GM23338 (cell line): Measurements from ENCODE around the gene NRP2.

ENCODE experiments used
- CREB1 ChIP-seq: fragments of 250-450 bp; sonication (Bioruptor Pico); IDR thresholded peaks from 2 replicates; pipeline ENCODE4 v1.5.0; 2020; ENCODE audit warnings: low read depth, mild to moderate bottlenecking, moderate library complexity
- EZH2 ChIP-seq: fragments of 200-600 bp; sonication (generic); IDR thresholded peaks from one replicate; pipeline ENCODE4 v1.8.0; 2017; ENCODE audit warnings: antibody characterized with exemption, mild to moderate bottlenecking, low read depth; ENCODE audit not compliant: unreplicated experiment
- EZH2phosphoT487 ChIP-seq: fragments of 200-600 bp; sonication (generic); IDR thresholded peaks from one replicate; pipeline ENCODE4 v1.8.1; 2018; ENCODE audit warnings: antibody characterized with exemption; ENCODE audit not compliant: unreplicated experiment
- JUNB ChIP-seq: IDR thresholded peaks from one replicate; pipeline ENCODE4 v1.6.1; 2016; ENCODE audit warnings: antibody characterized with exemption; ENCODE audit not compliant: unreplicated experiment
- POLR2AphosphoS5 ChIP-seq: IDR thresholded peaks from 2 replicates; pipeline ENCODE4 v1.6.1; 2016; ENCODE audit warnings: antibody characterized with exemption, low read depth
- STAT1 ChIP-seq: IDR thresholded peaks from one replicate; pipeline ENCODE4 v1.6.1; 2016; ENCODE audit warnings: antibody characterized with exemption; ENCODE audit not compliant: unreplicated experiment
- ZNF331 ChIP-seq: fragments of 250-450 bp; sonication (Bioruptor Pico); IDR thresholded peaks from 2 replicates; pipeline ENCODE4 v1.5.0; 2020; ENCODE audit warnings: low read depth, mild to moderate bottlenecking, moderate library complexity
- TF ChIP-seq, protein P1 (sequence below), 2 experiments: fragments of 200-600 bp in 1 of 2; sonication (generic) in 1 of 2; conservative IDR thresholded peaks; 2 replicates each; pipeline versions ENCODE4 v1.5.1 to v1.6.1; 2016 to 2017; ENCODE audit warnings: antibody characterized with exemption in 2 of 2, low read depth in 2 of 2, mild to moderate bottlenecking in 2 of 2, moderate library complexity in 1 of 2
- TF ChIP-seq, protein P2 (sequence below): IDR thresholded peaks from one replicate; pipeline ENCODE4 v1.6.1; 2018; ENCODE audit warnings: antibody characterized with exemption; ENCODE audit not compliant: unreplicated experiment
- TF ChIP-seq, protein P3 (sequence below): IDR thresholded peaks from 2 replicates; pipeline ENCODE4 v1.6.1; 2016; ENCODE audit warnings: antibody characterized with exemption

DNA sequence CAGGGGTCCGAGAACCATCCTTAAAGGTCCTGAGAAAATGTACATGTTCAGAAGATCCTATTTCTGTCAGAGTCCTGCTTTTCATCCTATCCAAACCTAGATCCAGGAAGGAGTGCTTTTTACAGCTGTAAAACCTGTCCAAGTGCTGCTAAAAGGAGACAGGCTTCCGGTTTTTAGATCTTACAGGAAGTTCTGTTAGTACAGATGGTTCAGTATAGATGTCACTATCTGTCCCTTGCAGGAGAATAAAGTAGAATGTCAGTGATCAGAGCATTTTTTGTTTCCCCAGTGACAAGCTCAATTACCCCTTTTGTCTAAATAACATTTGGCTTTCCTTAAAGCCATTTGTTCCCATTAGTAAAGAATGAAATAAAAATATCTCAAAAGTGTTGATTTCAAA is 98.3 kb downstream of the NRP2 start:
- TF ChIP-seq, protein P1, sequence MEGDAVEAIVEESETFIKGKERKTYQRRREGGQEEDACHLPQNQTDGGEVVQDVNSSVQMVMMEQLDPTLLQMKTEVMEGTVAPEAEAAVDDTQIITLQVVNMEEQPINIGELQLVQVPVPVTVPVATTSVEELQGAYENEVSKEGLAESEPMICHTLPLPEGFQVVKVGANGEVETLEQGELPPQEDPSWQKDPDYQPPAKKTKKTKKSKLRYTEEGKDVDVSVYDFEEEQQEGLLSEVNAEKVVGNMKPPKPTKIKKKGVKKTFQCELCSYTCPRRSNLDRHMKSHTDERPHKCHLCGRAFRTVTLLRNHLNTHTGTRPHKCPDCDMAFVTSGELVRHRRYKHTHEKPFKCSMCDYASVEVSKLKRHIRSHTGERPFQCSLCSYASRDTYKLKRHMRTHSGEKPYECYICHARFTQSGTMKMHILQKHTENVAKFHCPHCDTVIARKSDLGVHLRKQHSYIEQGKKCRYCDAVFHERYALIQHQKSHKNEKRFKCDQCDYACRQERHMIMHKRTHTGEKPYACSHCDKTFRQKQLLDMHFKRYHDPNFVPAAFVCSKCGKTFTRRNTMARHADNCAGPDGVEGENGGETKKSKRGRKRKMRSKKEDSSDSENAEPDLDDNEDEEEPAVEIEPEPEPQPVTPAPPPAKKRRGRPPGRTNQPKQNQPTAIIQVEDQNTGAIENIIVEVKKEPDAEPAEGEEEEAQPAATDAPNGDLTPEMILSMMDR (conservative IDR thresholded peaks at IDR 0.05; ENCODE audit: low read depth in 2 of 2), result no peak
- TF ChIP-seq POLR2AphosphoS5 (no peak), JUNB (no peak), STAT1 (no peak), ZNF331 (CRISPR knock-in tag) (no peak), EZH2phosphoT487 (no peak), CREB1 (CRISPR knock-in tag) (no peak), EZH2 (no peak)
- TF ChIP-seq, protein P2, sequence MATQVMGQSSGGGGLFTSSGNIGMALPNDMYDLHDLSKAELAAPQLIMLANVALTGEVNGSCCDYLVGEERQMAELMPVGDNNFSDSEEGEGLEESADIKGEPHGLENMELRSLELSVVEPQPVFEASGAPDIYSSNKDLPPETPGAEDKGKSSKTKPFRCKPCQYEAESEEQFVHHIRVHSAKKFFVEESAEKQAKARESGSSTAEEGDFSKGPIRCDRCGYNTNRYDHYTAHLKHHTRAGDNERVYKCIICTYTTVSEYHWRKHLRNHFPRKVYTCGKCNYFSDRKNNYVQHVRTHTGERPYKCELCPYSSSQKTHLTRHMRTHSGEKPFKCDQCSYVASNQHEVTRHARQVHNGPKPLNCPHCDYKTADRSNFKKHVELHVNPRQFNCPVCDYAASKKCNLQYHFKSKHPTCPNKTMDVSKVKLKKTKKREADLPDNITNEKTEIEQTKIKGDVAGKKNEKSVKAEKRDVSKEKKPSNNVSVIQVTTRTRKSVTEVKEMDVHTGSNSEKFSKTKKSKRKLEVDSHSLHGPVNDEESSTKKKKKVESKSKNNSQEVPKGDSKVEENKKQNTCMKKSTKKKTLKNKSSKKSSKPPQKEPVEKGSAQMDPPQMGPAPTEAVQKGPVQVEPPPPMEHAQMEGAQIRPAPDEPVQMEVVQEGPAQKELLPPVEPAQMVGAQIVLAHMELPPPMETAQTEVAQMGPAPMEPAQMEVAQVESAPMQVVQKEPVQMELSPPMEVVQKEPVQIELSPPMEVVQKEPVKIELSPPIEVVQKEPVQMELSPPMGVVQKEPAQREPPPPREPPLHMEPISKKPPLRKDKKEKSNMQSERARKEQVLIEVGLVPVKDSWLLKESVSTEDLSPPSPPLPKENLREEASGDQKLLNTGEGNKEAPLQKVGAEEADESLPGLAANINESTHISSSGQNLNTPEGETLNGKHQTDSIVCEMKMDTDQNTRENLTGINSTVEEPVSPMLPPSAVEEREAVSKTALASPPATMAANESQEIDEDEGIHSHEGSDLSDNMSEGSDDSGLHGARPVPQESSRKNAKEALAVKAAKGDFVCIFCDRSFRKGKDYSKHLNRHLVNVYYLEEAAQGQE, result no peak
- TF ChIP-seq, protein P3, sequence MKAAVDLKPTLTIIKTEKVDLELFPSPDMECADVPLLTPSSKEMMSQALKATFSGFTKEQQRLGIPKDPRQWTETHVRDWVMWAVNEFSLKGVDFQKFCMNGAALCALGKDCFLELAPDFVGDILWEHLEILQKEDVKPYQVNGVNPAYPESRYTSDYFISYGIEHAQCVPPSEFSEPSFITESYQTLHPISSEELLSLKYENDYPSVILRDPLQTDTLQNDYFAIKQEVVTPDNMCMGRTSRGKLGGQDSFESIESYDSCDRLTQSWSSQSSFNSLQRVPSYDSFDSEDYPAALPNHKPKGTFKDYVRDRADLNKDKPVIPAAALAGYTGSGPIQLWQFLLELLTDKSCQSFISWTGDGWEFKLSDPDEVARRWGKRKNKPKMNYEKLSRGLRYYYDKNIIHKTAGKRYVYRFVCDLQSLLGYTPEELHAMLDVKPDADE, result no peak
